ENCODE measurements around the gene CCR5. TPM values are rescaled to one million over a fixed set of nuclear protein-coding genes. Genes with fewer than 3 reads are reported as not detected.
"Not testable (repeated sequence)": the region's sequence is repeated elsewhere in the genome, so short reads cannot be mapped to it uniquely, and the experiment has no call there.

Gene CCR5
- total RNA-seq, 3 donors from 2014 or later (not counting 1 experiment from before 2014, with no cell fraction given) = 0.59 to 7.6 (median 1.0) TPM

- Mint-ChIP-seq H3K36me3 (no peaks in the 10 kb centered on the region), H3K4me1 (peaks cover 5 to 10% of the 10 kb centered on the region in 2 donors), H3K27me3 (ENCODE audit: low read depth in 2 of 2) (no peaks in the 10 kb centered on the region), H3K27ac (no peak overlapping the region), H3K9me3 (no peaks in the 10 kb centered on the region), H3K4me3 (no peak overlapping the region)
- no peak overlapping the region for H3K4me3 ChIP-seq (ENCODE audit: low read length)
- 100% methylated on average over 2 of the region's 2 CpGs for WGBS (ENCODE audit: insufficient coverage)
- H3K36me3 ChIP-seq (ENCODE audit: control insufficient read depth, insufficient read depth, low read length) = no peaks in the 10 kb centered on the region
- H3K4me1 ChIP-seq (ENCODE audit: control insufficient read depth, insufficient read depth, low read length) = peaks cover 9% of the 10 kb centered on the region
- ATAC-seq = no peak
- H3K27me3 ChIP-seq (ENCODE audit: control insufficient read depth, insufficient read depth, low read length) = no peaks in the 10 kb centered on the region
- DNase-seq = no peak
- H3K27ac ChIP-seq (ENCODE audit: low read length) = no peak overlapping the region
- TF ChIP-seq CTCF (IDR thresholded peaks at IDR 0.05) = no peak
- H3K9me3 ChIP-seq (ENCODE audit: control insufficient read depth, insufficient read depth, low read length) = no peaks in the 10 kb centered on the region
- intact Hi-C loops (cut with micrococcal nuclease) = no loop called here
These were observed 30.8 kb downstream of the CCR5 start for GRCh38 chr3:46401579-46401978.

GRCh38 chr3:46402902-46403301, 32.2 kb downstream of the CCR5 start:
- H3K27ac ChIP-seq (ENCODE audit: low read length); H3K27ac Mint-ChIP-seq; H3K27me3 ChIP-seq (ENCODE audit: control insufficient read depth, insufficient read depth, low read length); H3K36me3 Mint-ChIP-seq; H3K4me3 ChIP-seq (ENCODE audit: low read length); DNase-seq; H3K9me3 ChIP-seq (ENCODE audit: control insufficient read depth, insufficient read depth, low read length); H3K36me3 ChIP-seq (ENCODE audit: control insufficient read depth, insufficient read depth, low read length); ATAC-seq; H3K4me3 Mint-ChIP-seq; H3K27me3 Mint-ChIP-seq (ENCODE audit: low read depth in 2 of 2); intact Hi-C loops (cut with micrococcal nuclease); H3K9me3 Mint-ChIP-seq: not testable (repeated sequence)
- peaks cover 9 to 18% of the 10 kb centered on the region in 2 donors for H3K4me1 Mint-ChIP-seq
- peaks cover 17% of the 10 kb centered on the region for H3K4me1 ChIP-seq (ENCODE audit: control insufficient read depth, insufficient read depth, low read length)
- WGBS (ENCODE audit: insufficient coverage) = 100% methylated on average over 4 of the region's 4 CpGs

- H3K27ac ChIP-seq (ENCODE audit: low read length) = no peak overlapping the region
- no peaks in the 10 kb centered on the region for H3K36me3 ChIP-seq (ENCODE audit: control insufficient read depth, insufficient read depth, low read length)
- Mint-ChIP-seq H3K4me1 (peaks cover 9 to 30% of the 10 kb centered on the region in 2 donors), H3K27ac (peak overlapping the region; percentile 87 to 92), H3K27me3 (ENCODE audit: low read depth in 2 of 2) (no peaks in the 10 kb centered on the region), H3K9me3 (no peaks in the 10 kb centered on the region), H3K4me3 (peak overlapping the region; percentile 37), H3K36me3 (no peaks in the 10 kb centered on the region)
- peaks cover 34% of the 10 kb centered on the region for H3K4me1 ChIP-seq (ENCODE audit: control insufficient read depth, insufficient read depth, low read length)
- intact Hi-C loops (cut with micrococcal nuclease) = no loop called here
- H3K9me3 ChIP-seq (ENCODE audit: control insufficient read depth, insufficient read depth, low read length) = no peaks in the 10 kb centered on the region
- 91% methylated on average over 11 of the region's 11 CpGs for WGBS (ENCODE audit: insufficient coverage)
- no peak for TF ChIP-seq CTCF (IDR thresholded peaks at IDR 0.05)
- H3K27me3 ChIP-seq (ENCODE audit: control insufficient read depth, insufficient read depth, low read length) = no peaks in the 10 kb centered on the region
- ATAC-seq = no peak
- DNase-seq = no peak
- H3K4me3 ChIP-seq (ENCODE audit: low read length) = no peak overlapping the region
These were observed 34.7 kb downstream of the CCR5 start for GRCh38 chr3:46405301-46406019.

- TF ChIP-seq CTCF (IDR thresholded peaks at IDR 0.05) = no peak
- Mint-ChIP-seq H3K4me3 (peak overlapping the region; percentile 35), H3K4me1 (peaks cover 9 to 30% of the 10 kb centered on the region in 2 donors), H3K9me3 (no peaks in the 10 kb centered on the region), H3K36me3 (no peaks in the 10 kb centered on the region), H3K27ac (peak overlapping the region; percentile 87 to 92), H3K27me3 (ENCODE audit: low read depth in 2 of 2) (no peaks in the 10 kb centered on the region)
- Histone ChIP-seq H3K4me1 (ENCODE audit: control insufficient read depth, insufficient read depth, low read length) (peaks cover 34% of the 10 kb centered on the region), H3K9me3 (ENCODE audit: control insufficient read depth, insufficient read depth, low read length) (no peaks in the 10 kb centered on the region), H3K36me3 (ENCODE audit: control insufficient read depth, insufficient read depth, low read length) (no peaks in the 10 kb centered on the region), H3K27me3 (ENCODE audit: control insufficient read depth, insufficient read depth, low read length) (no peaks in the 10 kb centered on the region), H3K4me3 (ENCODE audit: low read length) (no peak overlapping the region), H3K27ac (ENCODE audit: low read length) (peak overlapping the region; percentile 54)
- intact Hi-C loops (cut with micrococcal nuclease) = no loop called here
- WGBS (ENCODE audit: insufficient coverage) = 93% methylated on average over 4 of the region's 4 CpGs
- DNase-seq (peak in 1 of 2 donors; percentile 20), ATAC-seq (peak in 2 of 3 donors; percentile 4 to 45)
These were observed 35.7 kb downstream of the CCR5 start for GRCh38 chr3:46406443-46406787.
